GM10266 (cell line): ENCODE data around the gene UTF1.

ENCODE experiments used
- DNase-seq: peaks from one replicate; pipeline ENCODE4 v3.0.0; 2012; ENCODE audit errors: extremely low spot score
- TF ChIP-seq, protein P1 (sequence below): IDR thresholded peaks from 2 replicates; pipeline ENCODE4 v1.5.1; 2012; ENCODE audit warnings: mild to moderate bottlenecking, low read depth; ENCODE audit not compliant: control insufficient read depth, insufficient read depth; ENCODE audit errors: missing control alignments

Gene UTF1

DNA sequence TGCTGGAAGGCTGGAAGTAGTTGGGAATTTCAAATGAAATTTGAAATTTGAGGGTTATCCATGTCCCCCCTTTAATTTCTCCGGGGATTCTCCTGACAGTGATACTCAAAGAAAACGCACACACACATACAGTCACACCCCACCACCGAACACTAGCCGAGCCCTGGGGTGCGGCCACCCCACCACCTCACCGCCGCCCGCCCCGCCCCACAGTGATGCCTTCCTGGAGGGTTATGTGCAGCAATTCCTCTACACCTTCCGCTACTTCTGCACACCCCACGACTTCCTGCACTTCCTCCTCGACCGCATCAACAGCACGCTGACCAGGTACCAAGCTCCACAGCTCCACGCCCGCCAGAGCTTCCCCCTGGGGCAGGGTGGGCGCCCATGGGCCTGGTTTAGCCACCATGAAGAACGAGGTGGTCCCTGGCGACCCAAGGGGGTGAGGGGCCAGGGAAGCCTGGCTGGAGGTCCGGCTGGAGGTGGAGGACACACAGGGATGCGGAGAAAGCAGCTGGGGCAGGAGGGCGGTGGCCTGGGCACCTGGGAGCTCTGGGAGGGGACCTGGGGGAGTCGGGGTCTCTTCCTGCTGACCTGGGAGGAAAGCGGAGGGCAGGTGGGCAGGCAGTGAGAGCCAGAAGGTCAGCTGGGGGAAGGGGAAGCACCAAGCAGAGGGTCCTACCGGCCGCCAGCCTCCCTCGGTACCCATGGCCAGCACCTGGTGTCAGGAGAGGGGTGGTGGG, 19.4 kb upstream of the UTF1 start:
- no peak for DNase-seq
- TF ChIP-seq, protein P1, sequence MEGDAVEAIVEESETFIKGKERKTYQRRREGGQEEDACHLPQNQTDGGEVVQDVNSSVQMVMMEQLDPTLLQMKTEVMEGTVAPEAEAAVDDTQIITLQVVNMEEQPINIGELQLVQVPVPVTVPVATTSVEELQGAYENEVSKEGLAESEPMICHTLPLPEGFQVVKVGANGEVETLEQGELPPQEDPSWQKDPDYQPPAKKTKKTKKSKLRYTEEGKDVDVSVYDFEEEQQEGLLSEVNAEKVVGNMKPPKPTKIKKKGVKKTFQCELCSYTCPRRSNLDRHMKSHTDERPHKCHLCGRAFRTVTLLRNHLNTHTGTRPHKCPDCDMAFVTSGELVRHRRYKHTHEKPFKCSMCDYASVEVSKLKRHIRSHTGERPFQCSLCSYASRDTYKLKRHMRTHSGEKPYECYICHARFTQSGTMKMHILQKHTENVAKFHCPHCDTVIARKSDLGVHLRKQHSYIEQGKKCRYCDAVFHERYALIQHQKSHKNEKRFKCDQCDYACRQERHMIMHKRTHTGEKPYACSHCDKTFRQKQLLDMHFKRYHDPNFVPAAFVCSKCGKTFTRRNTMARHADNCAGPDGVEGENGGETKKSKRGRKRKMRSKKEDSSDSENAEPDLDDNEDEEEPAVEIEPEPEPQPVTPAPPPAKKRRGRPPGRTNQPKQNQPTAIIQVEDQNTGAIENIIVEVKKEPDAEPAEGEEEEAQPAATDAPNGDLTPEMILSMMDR = no peak

DNA sequence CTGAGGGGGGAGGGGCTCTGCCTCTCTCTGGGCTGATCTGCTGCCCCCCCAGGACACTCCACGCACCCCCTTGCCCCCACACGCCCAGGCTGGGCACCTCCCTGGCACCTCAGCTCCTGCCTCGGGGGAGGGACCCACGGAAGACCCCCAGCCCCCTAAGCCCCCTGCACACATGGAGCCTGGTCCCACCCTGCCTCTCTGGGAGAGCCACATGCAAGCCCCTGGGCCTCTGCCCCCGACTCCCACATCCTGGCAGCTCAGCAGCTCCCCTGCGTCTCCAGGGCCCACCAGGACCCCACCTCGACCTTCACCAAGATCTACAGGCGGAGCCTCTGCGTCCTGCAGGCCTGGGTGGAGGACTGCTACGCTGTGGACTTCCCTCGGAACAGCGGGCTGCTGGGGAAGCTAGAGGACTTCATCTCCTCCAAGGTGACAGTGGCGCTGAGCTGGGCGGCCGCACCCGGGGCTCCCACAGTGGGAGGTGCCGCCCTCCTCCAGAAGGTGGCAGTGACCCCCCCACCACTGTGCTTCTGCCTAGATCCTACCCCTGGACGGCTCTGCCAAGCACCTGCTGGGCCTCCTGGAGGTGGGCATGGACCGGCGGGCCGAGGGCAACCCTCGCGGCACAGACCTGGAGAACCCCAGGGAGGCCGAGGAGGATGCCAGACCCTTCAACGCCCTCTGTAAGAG, 18.7 kb upstream of the UTF1 start:
- no peak for DNase-seq
- TF ChIP-seq, protein P1 = no peak

DNA sequence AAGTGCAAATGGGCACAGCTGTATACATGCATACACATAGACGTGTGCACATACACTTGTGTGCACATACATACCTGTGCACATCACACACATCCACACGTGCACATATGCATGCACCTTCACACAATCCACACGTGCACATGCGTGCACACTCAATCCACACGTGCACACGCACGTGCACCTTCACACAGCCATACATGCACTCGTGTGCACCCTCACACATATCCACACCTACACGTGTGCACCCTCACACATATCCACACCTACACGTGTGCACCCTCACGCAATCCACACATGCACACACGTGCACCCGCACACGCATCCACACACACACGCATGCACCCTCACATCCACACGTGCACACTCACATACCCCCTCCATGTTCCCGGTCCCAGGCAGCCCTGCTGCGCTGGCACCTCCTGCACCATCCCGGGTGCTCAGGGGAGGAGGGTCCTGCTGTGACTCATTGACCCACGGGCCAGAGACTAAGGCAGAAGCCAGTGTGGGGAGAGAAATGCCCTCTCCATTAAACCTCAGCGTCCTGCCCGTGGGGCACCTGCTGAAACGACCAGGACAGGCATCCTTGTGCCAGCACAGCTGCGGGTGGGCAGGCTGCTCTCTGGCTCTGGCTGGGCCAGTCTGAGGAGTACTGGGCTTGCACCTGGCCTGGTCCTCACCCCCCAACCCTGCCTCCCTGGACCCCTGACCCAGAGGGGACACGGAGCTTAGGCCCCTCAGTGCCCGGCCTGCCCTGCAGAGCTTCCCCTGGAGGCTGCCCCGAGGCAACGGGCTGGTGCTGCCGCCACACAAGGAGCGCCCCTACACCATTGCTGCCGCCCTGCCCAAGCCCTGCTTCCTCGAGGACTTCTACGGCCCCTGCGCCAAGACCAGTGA, 17.8 kb upstream of the UTF1 start:
- TF ChIP-seq, protein P1 = no peak
- no peak for DNase-seq

DNA sequence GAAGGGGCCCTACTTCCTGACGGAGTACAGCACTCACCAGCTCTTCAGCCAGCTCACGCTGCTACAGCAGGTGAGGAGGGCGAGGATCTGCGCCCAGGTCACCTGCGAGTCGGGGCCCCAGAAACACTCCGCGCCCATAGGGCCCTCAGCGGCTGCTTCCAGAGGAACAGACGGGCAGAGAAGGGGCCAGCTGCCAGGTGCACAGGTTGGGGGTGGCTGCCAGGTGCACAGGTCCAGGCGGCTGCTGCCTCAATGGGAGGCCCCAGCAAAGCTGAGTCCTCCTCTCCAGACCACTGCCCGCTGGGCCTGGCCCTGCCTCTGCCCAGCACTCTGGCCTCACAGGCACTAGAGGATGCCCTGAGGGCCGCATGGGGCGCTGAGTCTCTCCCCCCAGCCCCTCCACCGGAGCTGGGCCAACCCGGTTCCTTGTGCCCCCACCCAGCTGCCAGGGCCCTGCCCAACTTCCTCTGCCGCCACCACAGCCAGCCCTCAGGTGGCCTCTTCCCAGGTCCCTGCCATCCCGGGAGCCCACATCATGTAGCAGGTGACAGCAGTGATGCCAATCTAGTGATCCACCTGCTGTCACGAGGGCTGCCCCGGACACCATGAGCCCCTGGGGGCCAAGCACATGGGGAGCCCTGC, 17.0 kb upstream of the UTF1 start:
- DNase-seq = no peak
- TF ChIP-seq, protein P1 = no peak

DNA sequence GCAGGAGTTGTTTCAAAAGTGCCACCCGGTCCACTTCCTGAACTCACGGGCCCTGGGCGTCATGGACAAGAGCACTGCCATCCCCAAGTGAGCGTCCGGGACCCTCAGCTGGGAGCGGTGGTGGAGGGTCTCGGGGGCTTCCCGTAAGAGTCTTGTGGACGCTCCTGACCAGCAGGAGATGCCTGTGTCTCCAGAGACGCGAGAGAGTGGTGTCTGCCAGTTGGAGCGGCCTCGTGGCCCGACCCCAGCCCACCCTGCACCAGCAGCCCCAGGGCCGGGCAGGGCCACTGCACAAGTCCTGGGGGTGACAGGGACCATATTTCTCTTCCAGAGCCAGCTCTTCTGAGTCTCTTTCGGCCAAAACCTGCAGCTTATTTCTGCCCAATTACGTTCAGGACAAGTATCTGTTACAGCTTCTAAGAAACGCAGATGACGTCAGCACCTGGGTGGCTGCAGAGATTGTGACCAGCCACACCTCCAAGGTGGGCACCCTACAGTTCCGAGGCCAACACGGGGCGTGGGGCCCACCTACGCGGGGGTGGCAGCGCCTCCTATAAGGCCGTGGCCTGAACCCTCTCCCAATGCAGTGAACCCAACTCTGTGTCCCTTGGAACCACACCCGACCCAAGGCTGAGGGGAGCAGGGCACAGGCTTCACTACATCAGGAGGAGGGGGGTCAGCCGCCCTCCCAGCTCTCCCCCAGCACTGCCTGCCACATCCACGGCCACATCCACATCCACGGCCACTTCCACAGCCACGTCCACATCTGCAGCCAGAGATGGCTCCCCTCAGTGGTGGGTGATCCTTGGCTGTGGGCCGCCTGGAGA, 16.2 kb upstream of the UTF1 start:
- no peak for DNase-seq
- TF ChIP-seq, protein P1 = no peak
